ENCODE measurements around the gene HOXD10. TPM values are rescaled to one million over a fixed set of nuclear protein-coding genes. Genes with fewer than 3 reads are reported as not detected.
A peak's percentile ranks its signal among the peaks of the same experiment; 100 is the strongest.

HOXD10 gene
- total and polyA plus RNA-seq, 9 of the 15 experiments (the other 6 are each of a cell fraction or from before 2014, with no cell fraction given) = not detected

DNA sequence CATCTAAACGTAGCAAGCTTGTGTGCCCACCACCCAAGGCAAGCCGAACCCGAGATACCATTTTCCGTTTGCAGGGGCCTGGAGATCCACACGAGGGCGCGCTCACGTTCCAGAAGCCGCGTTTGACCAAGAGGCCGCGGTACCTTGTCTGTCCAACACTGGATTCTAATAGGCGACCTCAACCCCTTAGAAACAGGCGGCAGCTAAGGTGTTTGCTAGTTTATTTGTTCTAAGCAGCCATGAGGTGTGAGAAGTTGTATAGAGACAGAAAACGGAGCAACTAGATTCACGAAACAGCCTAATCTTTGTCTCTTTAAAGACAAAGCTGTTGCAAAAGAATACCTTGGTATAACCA, 5.3 kb upstream of the HOXD10 start (continued):
- TF ChIP-seq, protein P1, sequence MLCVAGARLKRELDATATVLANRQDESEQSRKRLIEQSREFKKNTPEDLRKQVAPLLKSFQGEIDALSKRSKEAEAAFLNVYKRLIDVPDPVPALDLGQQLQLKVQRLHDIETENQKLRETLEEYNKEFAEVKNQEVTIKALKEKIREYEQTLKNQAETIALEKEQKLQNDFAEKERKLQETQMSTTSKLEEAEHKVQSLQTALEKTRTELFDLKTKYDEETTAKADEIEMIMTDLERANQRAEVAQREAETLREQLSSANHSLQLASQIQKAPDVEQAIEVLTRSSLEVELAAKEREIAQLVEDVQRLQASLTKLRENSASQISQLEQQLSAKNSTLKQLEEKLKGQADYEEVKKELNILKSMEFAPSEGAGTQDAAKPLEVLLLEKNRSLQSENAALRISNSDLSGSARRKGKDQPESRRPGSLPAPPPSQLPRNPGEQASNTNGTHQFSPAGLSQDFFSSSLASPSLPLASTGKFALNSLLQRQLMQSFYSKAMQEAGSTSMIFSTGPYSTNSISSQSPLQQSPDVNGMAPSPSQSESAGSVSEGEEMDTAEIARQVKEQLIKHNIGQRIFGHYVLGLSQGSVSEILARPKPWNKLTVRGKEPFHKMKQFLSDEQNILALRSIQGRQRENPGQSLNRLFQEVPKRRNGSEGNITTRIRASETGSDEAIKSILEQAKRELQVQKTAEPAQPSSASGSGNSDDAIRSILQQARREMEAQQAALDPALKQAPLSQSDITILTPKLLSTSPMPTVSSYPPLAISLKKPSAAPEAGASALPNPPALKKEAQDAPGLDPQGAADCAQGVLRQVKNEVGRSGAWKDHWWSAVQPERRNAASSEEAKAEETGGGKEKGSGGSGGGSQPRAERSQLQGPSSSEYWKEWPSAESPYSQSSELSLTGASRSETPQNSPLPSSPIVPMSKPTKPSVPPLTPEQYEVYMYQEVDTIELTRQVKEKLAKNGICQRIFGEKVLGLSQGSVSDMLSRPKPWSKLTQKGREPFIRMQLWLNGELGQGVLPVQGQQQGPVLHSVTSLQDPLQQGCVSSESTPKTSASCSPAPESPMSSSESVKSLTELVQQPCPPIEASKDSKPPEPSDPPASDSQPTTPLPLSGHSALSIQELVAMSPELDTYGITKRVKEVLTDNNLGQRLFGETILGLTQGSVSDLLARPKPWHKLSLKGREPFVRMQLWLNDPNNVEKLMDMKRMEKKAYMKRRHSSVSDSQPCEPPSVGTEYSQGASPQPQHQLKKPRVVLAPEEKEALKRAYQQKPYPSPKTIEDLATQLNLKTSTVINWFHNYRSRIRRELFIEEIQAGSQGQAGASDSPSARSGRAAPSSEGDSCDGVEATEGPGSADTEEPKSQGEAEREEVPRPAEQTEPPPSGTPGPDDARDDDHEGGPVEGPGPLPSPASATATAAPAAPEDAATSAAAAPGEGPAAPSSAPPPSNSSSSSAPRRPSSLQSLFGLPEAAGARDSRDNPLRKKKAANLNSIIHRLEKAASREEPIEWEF (CRISPR knock-in tag; IDR thresholded peaks at IDR 0.05) = no peak
- TF ChIP-seq, protein P2, sequence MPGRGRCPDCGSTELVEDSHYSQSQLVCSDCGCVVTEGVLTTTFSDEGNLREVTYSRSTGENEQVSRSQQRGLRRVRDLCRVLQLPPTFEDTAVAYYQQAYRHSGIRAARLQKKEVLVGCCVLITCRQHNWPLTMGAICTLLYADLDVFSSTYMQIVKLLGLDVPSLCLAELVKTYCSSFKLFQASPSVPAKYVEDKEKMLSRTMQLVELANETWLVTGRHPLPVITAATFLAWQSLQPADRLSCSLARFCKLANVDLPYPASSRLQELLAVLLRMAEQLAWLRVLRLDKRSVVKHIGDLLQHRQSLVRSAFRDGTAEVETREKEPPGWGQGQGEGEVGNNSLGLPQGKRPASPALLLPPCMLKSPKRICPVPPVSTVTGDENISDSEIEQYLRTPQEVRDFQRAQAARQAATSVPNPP (IDR thresholded peaks at IDR 0.05; ENCODE audit: borderline replicate concordance, insufficient read depth, insufficient read length) = no peak
- TF ChIP-seq MCM3 (IDR thresholded peaks at IDR 0.05) = no peak
- TF ChIP-seq DIDO1 (tag; IDR thresholded peaks at IDR 0.05; ENCODE audit: low read depth) = no peak
- TF ChIP-seq FOXK2 (conservative IDR thresholded peaks at IDR 0.05 in 1 of 2, IDR thresholded peaks at IDR 0.05 in 1 of 2; ENCODE audit: low read depth in 2 of 2) = no peak
- TF ChIP-seq, protein P3, sequence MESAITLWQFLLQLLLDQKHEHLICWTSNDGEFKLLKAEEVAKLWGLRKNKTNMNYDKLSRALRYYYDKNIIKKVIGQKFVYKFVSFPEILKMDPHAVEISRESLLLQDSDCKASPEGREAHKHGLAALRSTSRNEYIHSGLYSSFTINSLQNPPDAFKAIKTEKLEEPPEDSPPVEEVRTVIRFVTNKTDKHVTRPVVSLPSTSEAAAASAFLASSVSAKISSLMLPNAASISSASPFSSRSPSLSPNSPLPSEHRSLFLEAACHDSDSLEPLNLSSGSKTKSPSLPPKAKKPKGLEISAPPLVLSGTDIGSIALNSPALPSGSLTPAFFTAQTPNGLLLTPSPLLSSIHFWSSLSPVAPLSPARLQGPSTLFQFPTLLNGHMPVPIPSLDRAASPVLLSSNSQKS (CRISPR knock-in tag; IDR thresholded peaks at IDR 0.05) = no peak
- TF ChIP-seq, protein P4, sequence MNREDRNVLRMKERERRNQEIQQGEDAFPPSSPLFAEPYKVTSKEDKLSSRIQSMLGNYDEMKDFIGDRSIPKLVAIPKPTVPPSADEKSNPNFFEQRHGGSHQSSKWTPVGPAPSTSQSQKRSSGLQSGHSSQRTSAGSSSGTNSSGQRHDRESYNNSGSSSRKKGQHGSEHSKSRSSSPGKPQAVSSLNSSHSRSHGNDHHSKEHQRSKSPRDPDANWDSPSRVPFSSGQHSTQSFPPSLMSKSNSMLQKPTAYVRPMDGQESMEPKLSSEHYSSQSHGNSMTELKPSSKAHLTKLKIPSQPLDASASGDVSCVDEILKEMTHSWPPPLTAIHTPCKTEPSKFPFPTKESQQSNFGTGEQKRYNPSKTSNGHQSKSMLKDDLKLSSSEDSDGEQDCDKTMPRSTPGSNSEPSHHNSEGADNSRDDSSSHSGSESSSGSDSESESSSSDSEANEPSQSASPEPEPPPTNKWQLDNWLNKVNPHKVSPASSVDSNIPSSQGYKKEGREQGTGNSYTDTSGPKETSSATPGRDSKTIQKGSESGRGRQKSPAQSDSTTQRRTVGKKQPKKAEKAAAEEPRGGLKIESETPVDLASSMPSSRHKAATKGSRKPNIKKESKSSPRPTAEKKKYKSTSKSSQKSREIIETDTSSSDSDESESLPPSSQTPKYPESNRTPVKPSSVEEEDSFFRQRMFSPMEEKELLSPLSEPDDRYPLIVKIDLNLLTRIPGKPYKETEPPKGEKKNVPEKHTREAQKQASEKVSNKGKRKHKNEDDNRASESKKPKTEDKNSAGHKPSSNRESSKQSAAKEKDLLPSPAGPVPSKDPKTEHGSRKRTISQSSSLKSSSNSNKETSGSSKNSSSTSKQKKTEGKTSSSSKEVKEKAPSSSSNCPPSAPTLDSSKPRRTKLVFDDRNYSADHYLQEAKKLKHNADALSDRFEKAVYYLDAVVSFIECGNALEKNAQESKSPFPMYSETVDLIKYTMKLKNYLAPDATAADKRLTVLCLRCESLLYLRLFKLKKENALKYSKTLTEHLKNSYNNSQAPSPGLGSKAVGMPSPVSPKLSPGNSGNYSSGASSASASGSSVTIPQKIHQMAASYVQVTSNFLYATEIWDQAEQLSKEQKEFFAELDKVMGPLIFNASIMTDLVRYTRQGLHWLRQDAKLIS (CRISPR knock-in tag; IDR thresholded peaks at IDR 0.05) = no peak
- no peak for TF ChIP-seq BRD9 (IDR thresholded peaks at IDR 0.05; ENCODE audit: low read depth, partially characterized antibody)
- TF ChIP-seq RAD21 (CRISPR knock-in tag; conservative IDR thresholded peaks at IDR 0.05 in 1 of 2, IDR thresholded peaks at IDR 0.05 in 1 of 2) = peak; percentile 37 to 63
- no peak for TF ChIP-seq TRIM24 (IDR thresholded peaks at IDR 0.05)
- TF ChIP-seq KAT7 (CRISPR knock-in tag; IDR thresholded peaks at IDR 0.05; ENCODE audit: borderline replicate concordance) = no peak
- TF ChIP-seq, protein P5, sequence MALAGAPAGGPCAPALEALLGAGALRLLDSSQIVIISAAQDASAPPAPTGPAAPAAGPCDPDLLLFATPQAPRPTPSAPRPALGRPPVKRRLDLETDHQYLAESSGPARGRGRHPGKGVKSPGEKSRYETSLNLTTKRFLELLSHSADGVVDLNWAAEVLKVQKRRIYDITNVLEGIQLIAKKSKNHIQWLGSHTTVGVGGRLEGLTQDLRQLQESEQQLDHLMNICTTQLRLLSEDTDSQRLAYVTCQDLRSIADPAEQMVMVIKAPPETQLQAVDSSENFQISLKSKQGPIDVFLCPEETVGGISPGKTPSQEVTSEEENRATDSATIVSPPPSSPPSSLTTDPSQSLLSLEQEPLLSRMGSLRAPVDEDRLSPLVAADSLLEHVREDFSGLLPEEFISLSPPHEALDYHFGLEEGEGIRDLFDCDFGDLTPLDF (CRISPR knock-in tag; IDR thresholded peaks at IDR 0.05) = no peak
- TF ChIP-seq, protein P6, sequence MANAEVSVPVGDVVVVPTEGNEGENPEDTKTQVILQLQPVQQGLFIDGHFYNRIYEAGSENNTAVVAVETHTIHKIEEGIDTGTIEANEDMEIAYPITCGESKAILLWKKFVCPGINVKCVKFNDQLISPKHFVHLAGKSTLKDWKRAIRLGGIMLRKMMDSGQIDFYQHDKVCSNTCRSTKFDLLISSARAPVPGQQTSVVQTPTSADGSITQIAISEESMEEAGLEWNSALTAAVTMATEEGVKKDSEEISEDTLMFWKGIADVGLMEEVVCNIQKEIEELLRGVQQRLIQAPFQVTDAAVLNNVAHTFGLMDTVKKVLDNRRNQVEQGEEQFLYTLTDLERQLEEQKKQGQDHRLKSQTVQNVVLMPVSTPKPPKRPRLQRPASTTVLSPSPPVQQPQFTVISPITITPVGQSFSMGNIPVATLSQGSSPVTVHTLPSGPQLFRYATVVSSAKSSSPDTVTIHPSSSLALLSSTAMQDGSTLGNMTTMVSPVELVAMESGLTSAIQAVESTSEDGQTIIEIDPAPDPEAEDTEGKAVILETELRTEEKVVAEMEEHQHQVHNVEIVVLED (CRISPR knock-in tag; IDR thresholded peaks at IDR 0.05) = no peak
